ENCODE results near the gene EMILIN1. TPM values are rescaled to one million over a fixed set of nuclear protein-coding genes. Genes with fewer than 3 reads are reported as not detected.

The EMILIN1 gene
- total and polyA plus RNA-seq, 10 of the 15 experiments (the other 5 are each of a cell fraction or from before 2014, with no cell fraction given) = 0.01 to 2.3 (median 1.2) TPM; not detected in 2

GRCh38 chr2:27029051-27029450, 49.4 kb upstream of the EMILIN1 start:
- H3K4me3 ChIP-seq = no peak overlapping the region
- H3K4me1 ChIP-seq (ENCODE audit: control insufficient read depth, insufficient read depth, low read length) = peaks cover 9% of the 10 kb centered on the region
- no TSS peak for BruUV-seq (replicated peaks)
- ChIA-PET POLR2A (interaction anchor here (0.6 to 3.4 kb wide), 3 partner anchors 21 to 26 kb away, joined by 3 to 15 read pairs (median 3); partner anchors contain the start of gene AGBL5), SMC1A (ENCODE audit: uncharacterized antibody, unreplicated experiment) (interaction anchor here (1.0 kb wide), 1 partner anchor 16 kb away, joined by 3 read pairs; no protein-coding TSS in a partner anchor), RAD21 (ENCODE audit: unreplicated experiment) (interaction anchor here (1.9 kb wide), 1 partner anchor 22 kb away, joined by 6 read pairs; the partner anchor contains the start of gene AGBL5), CTCF (interaction anchor here (1.0 kb wide), 1 partner anchor 22 kb away, joined by 4 read pairs; the partner anchor contains the start of gene AGBL5)
- H3K9ac ChIP-seq (ENCODE audit: control insufficient read depth, insufficient read depth, low read length) = no peak overlapping the region
- peaks cover 24% of the 10 kb centered on the region for H3K79me2 ChIP-seq (ENCODE audit: control insufficient read depth, insufficient read depth, low read length)
- no peak for DNase-seq (ENCODE audit: low read depth, low spot score)
- H2AFZ ChIP-seq (ENCODE audit: control insufficient read depth, low read depth, low read length) = no peak overlapping the region
- no peak overlapping the region for H3K27ac ChIP-seq (ENCODE audit: control insufficient read depth, insufficient read depth)
- FAIRE-seq = no peak
- H3K36me3 ChIP-seq (ENCODE audit: control insufficient read depth in 2 of 2, insufficient read depth in 2 of 2, low read length in 1 of 2) = peaks cover 0 to 6% of the 10 kb centered on the region in 2 experiments; a peak in 2 of 4 replicates
- no peak overlapping the region for H3K4me2 ChIP-seq (ENCODE audit: control insufficient read depth, insufficient read depth)
- no peaks in the 10 kb centered on the region for H3K27me3 ChIP-seq (replicated peaks in 1 of 2; ENCODE audit: control insufficient read depth in 2 of 2, insufficient read depth in 2 of 2, low read length in 1 of 2)
- H4K20me1 ChIP-seq (ENCODE audit: control insufficient read depth, insufficient read depth) = no peaks in the 10 kb centered on the region
- WGBS (ENCODE audit: insufficient coverage, insufficient replicate concordance, low lambda C conversion rate, missing lambda C conversion rate) = 64% methylated on average over 2 of the region's 2 CpGs
- no peak for ATAC-seq
- intact Hi-C loops (cut with micrococcal nuclease; ENCODE audit: unreplicated experiment) = no loop called here
- in situ Hi-C loops (cut with MboI) = no loop called here
- no peaks in the 10 kb centered on the region for H3K9me3 ChIP-seq (replicated peaks; ENCODE audit: control insufficient read depth, insufficient read depth, low read length)
- TF ChIP-seq STAT3 (IDR thresholded peaks at IDR 0.05; ENCODE audit: low read depth, low read length) = no peak
- TF ChIP-seq SREBF2 (IDR thresholded peaks at IDR 0.05; ENCODE audit: low read length) = no peak
- TF ChIP-seq EED (IDR thresholded peaks at IDR 0.05; ENCODE audit: low read depth) = no peak
- TF ChIP-seq PKNOX1 (IDR thresholded peaks at IDR 0.05) = no peak
- TF ChIP-seq RCOR1 (conservative IDR thresholded peaks at IDR 0.05; ENCODE audit: low read depth, low read length) = no peak
- no peak for TF ChIP-seq USF1 (IDR thresholded peaks at IDR 0.05; ENCODE audit: borderline replicate concordance, extremely low read length, insufficient read depth, low read depth, low read length)
- no peak for TF ChIP-seq ZBTB4 (CRISPR knock-in tag; IDR thresholded peaks at IDR 0.05)
- no peak for TF ChIP-seq DPF2 (IDR thresholded peaks at IDR 0.05)
- TF ChIP-seq TCF3 (IDR thresholded peaks at IDR 0.05; ENCODE audit: borderline replicate concordance, insufficient read depth, low read depth, low read length) = no peak
- no peak for TF ChIP-seq CBX3 (IDR thresholded peaks at IDR 0.05; ENCODE audit: borderline replicate concordance, low read depth)
- TF ChIP-seq JUND (IDR thresholded peaks at IDR 0.05; ENCODE audit: low read depth, low read length) = no peak
- TF ChIP-seq BRCA1 (IDR thresholded peaks at IDR 0.05; ENCODE audit: low read depth, low read length) = no peak
- no peak for TF ChIP-seq TBL1XR1 (IDR thresholded peaks at IDR 0.05; ENCODE audit: low read depth, low read length)
- no peak for TF ChIP-seq JUNB (IDR thresholded peaks at IDR 0.05)
- no peak for TF ChIP-seq YY1 (IDR thresholded peaks at IDR 0.05; ENCODE audit: low read depth, low read length)
- no peak for TF ChIP-seq KDM1A (IDR thresholded peaks at IDR 0.05; ENCODE audit: borderline replicate concordance)
- TF ChIP-seq SRF (IDR thresholded peaks at IDR 0.05; ENCODE audit: low read depth in 2 of 2, low read length in 2 of 2) = no peak
- TF ChIP-seq KAT2A (conservative IDR thresholded peaks at IDR 0.05; ENCODE audit: control insufficient read depth, low read depth, low read length) = no peak
- TF ChIP-seq FOXM1 (IDR thresholded peaks at IDR 0.05; ENCODE audit: low read depth, low read length) = no peak
- TF ChIP-seq YBX1 (IDR thresholded peaks at IDR 0.05) = no peak

All from GM12878 (cell line).